ENCODE results near the gene FGD4.
"Not testable (repeated sequence)": the region's sequence is repeated elsewhere in the genome, so short reads cannot be mapped to it uniquely, and the experiment has no call there.

FGD4 gene

GRCh38 chr12:32532422-32532821 lies 133.1 kb downstream of the FGD4 start:
- no peak for DNase-seq

- no peak for DNase-seq
These were observed 133.6 kb downstream of the FGD4 start for GRCh38 chr12:32532951-32533350.

GRCh38 chr12:32533506-32533905 lies 134.1 kb downstream of the FGD4 start:
- DNase-seq, result not testable (repeated sequence)

DNA sequence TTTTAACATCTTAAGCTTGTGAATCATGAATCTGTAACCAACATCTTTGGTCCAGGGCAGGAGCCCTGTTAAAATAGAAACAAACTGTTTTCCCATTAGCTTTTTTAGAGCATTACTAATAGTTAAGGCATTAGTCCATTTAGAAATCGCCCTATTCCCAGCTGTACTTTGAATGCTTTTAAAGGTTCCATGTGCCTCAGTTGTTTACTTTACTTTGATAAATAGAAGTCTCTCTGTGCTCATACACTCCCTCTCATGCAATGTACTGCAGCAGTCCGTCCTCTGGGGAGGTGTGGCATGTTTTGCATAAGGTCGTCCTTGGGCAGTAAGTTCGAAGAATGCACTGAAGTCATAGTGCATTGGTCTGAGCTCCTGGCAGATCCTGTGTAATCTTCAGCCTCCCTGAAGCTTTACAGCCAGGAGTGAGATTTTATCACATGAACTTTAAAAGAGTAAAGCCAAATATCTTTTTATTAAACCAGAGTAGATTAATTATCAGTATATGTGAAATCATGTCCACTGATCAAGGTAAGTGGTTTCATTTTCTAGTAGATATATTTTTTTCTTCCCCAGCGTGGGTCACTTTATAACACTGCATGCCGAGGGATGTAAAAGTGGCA lies 134.7 kb downstream of the FGD4 start:
- peak in 1 of 2 donors; percentile 26 for DNase-seq

DNA sequence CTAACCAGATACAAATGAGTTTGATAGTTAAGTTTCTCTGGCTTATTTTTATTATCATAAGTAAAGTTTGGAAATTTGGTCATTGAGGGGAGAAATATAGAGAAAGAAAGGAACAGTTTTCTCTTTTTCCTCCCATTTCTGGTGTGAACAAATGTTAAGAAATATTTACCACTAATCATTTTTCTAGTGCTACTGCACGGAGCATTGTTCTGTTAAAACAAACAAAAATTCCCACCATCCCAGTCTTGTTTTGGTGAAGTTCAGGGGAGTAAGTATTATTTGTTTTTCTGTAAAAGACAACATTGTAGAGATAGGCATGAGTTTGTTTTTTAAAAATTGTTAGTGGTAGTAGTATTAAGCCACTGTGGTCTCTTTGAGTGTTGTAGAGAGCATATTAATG lies 135.3 kb downstream of the FGD4 start:
- no peak for DNase-seq

GRCh38 chr12:32535288-32535999 lies 136.1 kb downstream of the FGD4 start:
- peak; percentile 79 to 86 for DNase-seq

GRCh38 chr12:32536000-32536345 lies 136.6 kb downstream of the FGD4 start:
- no peak for DNase-seq

- DNase-seq, result no peak
These were observed 142.5 kb downstream of the FGD4 start for GRCh38 chr12:32541754-32542374.

DNA sequence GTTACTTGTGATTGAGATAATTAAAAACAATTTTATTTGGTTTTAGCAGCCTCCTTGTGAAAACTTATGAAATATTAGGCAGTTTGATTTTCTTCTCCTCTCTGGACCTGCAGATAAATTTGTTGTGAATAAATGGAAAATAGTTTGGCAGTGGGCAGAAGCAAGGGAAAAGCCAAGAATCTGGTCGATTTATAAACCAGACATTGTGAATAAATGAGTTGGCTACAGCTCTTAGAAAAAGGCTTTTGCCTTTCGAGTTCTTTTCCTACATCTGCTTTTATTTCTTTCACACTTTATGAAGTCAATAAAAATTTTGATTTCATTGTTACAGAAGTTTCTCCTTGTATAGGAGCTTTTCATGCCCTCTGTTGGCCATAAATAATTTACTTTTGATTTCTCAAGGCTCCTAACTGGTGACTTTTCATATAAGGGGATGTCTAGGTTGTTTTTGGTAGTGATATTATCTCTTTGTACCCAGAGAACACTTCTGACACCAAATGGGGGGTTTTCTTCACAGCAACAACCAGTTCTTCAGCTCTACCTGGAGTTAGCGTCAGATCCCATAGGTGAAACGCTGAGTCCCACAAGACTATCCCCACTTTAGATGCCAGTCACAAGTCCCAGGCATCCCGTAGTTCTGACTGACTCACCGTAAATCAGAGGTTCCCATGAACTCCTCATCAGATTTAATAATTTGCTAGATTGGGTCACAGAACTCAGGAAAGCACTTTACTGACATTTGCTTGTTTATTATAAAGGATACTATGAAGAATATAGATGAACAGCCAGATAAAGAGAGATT lies 143.3 kb downstream of the FGD4 start:
- no peak for DNase-seq

- no peak for DNase-seq
These were observed 145.5 kb downstream of the FGD4 start for GRCh38 chr12:32544893-32545292.

DNA sequence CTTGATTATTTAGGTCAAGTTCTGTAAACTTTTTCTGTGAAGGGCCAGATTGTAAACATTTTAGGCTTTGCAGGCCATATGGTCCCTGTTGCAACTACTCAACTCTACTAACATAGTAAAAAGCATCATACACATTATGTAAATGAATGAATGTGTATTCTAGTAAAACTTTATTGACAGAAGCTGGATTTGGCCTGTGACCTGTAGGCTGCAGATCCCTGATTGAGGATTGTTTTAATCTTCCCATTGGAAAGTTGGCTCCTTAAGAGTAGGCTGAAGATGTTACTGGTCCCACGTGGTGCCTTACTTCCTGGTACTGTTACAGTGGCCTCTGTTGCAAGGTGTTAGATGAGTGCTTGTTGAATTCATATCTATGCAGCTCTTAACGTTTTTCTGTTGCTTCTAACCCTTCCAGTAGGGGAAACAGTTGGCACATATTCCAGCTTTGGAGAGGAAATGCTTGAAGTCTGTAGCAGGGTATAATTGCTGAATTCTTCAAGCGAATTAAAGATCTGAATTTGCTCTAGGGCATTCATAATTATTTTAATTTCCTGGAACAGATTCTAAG lies 146.1 kb downstream of the FGD4 start:
- DNase-seq, result no peak

GRCh38 chr12:32546272-32546671 lies 146.9 kb downstream of the FGD4 start:
- no peak for DNase-seq

GRCh38 chr12:32548691-32549281 lies 149.4 kb downstream of the FGD4 start:
- peak in 1 of 2 donors; percentile 19 for DNase-seq

GRCh38 chr12:32549675-32550079 lies 150.3 kb downstream of the FGD4 start:
- peak in 1 of 2 donors; percentile 35 for DNase-seq

DNA sequence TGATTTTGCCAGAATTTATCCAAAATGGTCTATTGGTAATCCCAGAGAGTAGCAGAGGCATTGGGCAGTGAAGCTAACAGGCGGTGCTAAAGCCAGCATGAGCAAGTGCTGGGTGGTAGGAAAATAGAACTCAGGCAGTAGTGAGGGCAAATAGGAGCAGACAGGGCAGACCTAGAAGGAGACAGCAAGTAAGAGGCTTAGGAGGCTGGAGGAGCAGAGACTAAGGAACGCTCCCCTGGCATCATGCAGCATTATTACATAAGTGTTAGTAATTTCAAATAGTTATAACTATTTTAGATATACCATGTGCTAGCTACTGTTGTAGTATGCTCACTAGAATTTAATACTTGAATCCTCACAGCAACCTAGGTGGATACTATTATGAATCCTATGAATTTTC lies 151.7 kb downstream of the FGD4 start:
- DNase-seq, result no peak

- no peak for DNase-seq
These were observed 159.5 kb downstream of the FGD4 start for GRCh38 chr12:32558903-32559302.

DNA sequence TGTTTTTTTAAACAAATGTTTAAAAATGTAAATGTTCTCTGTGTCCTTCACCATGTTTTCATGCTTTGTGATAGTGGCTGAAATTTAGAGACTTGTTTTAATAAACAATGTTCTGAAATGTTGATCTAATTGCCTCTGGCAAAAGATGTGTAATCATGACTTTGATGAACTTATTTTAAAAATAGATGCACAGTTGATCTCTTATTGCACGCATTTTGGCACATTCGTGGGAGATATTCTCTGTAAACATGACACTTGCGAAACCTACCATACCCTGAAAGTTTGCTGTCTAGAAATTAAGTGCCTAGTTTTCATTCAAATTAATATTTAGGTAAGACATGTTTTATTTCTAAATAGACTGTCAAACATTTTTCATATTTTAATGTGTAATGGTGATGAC lies 160.1 kb downstream of the FGD4 start:
- no peak for DNase-seq

- no peak for DNase-seq
These were observed 161.2 kb downstream of the FGD4 start for GRCh38 chr12:32560520-32560919.

- DNase-seq, result no peak
These were observed 162.6 kb downstream of the FGD4 start for GRCh38 chr12:32561931-32562341.

DNA sequence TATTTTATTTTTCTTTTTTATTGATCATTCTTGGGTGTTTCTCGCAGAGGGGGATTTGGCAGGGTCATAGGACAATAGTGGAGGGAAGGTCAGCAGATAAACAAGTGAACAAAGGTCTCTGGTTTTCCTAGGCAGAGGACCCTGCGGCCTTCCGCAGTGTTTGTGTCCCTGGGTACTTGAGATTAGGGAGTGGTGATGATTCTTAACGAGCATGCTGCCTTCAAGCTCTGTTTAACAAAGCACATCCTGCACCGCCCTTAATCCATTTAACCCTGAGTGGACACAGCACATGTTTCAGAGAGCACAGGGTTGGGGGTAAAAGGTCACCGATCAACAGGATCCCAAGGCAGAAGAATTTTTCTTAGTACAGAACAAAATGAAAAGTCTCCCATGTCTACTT lies 163.1 kb downstream of the FGD4 start:
- DNase-seq, result not testable (repeated sequence)

- no peak for DNase-seq
These were observed 167.4 kb downstream of the FGD4 start for GRCh38 chr12:32566663-32567295.

GRCh38 chr12:32567296-32567674 lies 167.9 kb downstream of the FGD4 start:
- peak in 1 of 2 donors; percentile 22 for DNase-seq
